GM12878 (cell line): ENCODE data around the gene DCC. TPM values are rescaled to one million over a fixed set of nuclear protein-coding genes. Genes with fewer than 3 reads are reported as not detected.

Source experiments
- ATAC-seq: fragments of 200-7000 bp; cut with Tn5 transposase; 3 replicates; pipeline ENCODE4 v1.9.1; 2020; ENCODE audit warnings: mild to moderate bottlenecking, moderate library complexity
- BruUV-seq: library from RNA; stranded (reverse); fragments of 400-500 nt; replicated peaks from 2 replicates; lab custom pipeline; 2021; lab: Mats Ljungman, UMichigan
- CTCF ChIA-PET: fragments of 300-600 bp; sonication (Branson Sonifier 250); formaldehyde crosslinking; extraction: SDS; loops from one replicate; lab custom pipeline; 2021; ENCODE audit warnings: inconsistent platforms; lab: Yijun Ruan, JAX
- POLR2A ChIA-PET: fragments of 350-600 bp; formaldehyde crosslinking; extraction: SDS; loops from one replicate; lab custom pipeline; 2021; ENCODE audit warnings: inconsistent platforms; lab: Charles Lee
- RAD21 ChIA-PET: fragments of 300-600 bp; sonication (Branson Sonifier 250); formaldehyde crosslinking; loops from one replicate; lab custom pipeline; 2023; ENCODE audit warnings: antibody characterized with exemption; ENCODE audit not compliant: unreplicated experiment; lab: Charles Lee
- SMC1A ChIA-PET: fragments of 300-600 bp; sonication (Branson Sonifier 250); formaldehyde crosslinking; loops from one replicate; lab custom pipeline; 2023; ENCODE audit not compliant: unreplicated experiment, uncharacterized antibody; lab: Charles Lee
- DNase-seq: peaks from one replicate; pipeline ENCODE4 v3.0.0-alpha.2; 2011; ENCODE audit warnings: low read depth, low spot score
- FAIRE-seq: peaks from 3 replicates; lab custom pipeline; 2011; peaks lifted over from hg19 to GRCh38; lab: Jason Lieb, UNC
- H2AFZ ChIP-seq: 2 replicates; pipeline ENCODE4 v1.6.0; 2011; ENCODE audit warnings: low read depth, low read length, control low read depth; ENCODE audit not compliant: control insufficient read depth
- H3K27ac ChIP-seq: 2 replicates; pipeline ENCODE4 v1.5.1; 2011; ENCODE audit warnings: control low read depth; ENCODE audit not compliant: control insufficient read depth, insufficient read depth
- H3K27me3 ChIP-seq, 2 experiments: replicated peaks in 1 of 2; 2 replicates each; pipeline versions ENCODE4 v1.6.0 to v1.6.1; 2011; ENCODE audit warnings: low read length in 1 of 2; ENCODE audit not compliant: control insufficient read depth in 2 of 2, insufficient read depth in 2 of 2
- H3K36me3 ChIP-seq, 2 experiments: 2 replicates each; pipeline ENCODE4 v1.5.1; 2011; ENCODE audit warnings: low read length in 1 of 2; ENCODE audit not compliant: control insufficient read depth in 2 of 2, insufficient read depth in 2 of 2
- H3K4me1 ChIP-seq: 2 replicates; pipeline ENCODE4 v1.6.1; 2011; ENCODE audit warnings: mild to moderate bottlenecking, low read length, moderate library complexity, mixed read lengths; ENCODE audit not compliant: control insufficient read depth, insufficient read depth
- H3K4me2 ChIP-seq: 2 replicates; pipeline ENCODE4 v1.6.0; 2011; ENCODE audit warnings: control low read depth; ENCODE audit not compliant: control insufficient read depth, insufficient read depth
- H3K4me3 ChIP-seq: fragments of 200-600 bp; sonication (generic); 2 replicates; pipeline ENCODE4 v1.5.1; 2016
- H3K79me2 ChIP-seq: 2 replicates; pipeline ENCODE4 v1.6.0; 2011; ENCODE audit warnings: low read length; ENCODE audit not compliant: control insufficient read depth, insufficient read depth
- H3K9ac ChIP-seq: 2 replicates; pipeline ENCODE4 v1.8.0; 2011; ENCODE audit warnings: low read length, control low read depth, mixed read lengths; ENCODE audit not compliant: control insufficient read depth, insufficient read depth
- H3K9me3 ChIP-seq: replicated peaks from 3 replicates; pipeline ENCODE4 v1.5.1; 2011; ENCODE audit warnings: mild to moderate bottlenecking, low read length; ENCODE audit not compliant: control insufficient read depth, insufficient read depth
- H4K20me1 ChIP-seq: 2 replicates; pipeline ENCODE4 v1.6.0; 2011; ENCODE audit not compliant: control insufficient read depth, insufficient read depth
- MYB ChIP-seq: fragments of 150-350 bp; IDR thresholded peaks from 2 replicates; pipeline ENCODE4 v1.6.1; 2014; ENCODE audit warnings: mild to moderate bottlenecking, low read depth, low read length, borderline replicate concordance
- NR2F1 ChIP-seq: fragments of 450-650 bp; conservative IDR thresholded peaks from 2 replicates; pipeline ENCODE4 v1.6.1; 2017; ENCODE audit warnings: mild to moderate bottlenecking
- PAX8 ChIP-seq: fragments of 450-650 bp; IDR thresholded peaks from 2 replicates; pipeline ENCODE4 v1.6.1; 2017; ENCODE audit warnings: mild to moderate bottlenecking, moderate library complexity
- RAD21 ChIP-seq: IDR thresholded peaks from 2 replicates; pipeline ENCODE4 v1.6.1; 2011; ENCODE audit warnings: mild to moderate bottlenecking, low read depth, low read length, moderate library complexity; ENCODE audit not compliant: insufficient read depth
- SIX5 ChIP-seq: IDR thresholded peaks from 2 replicates; pipeline ENCODE4 v1.6.1; 2011; ENCODE audit warnings: mild to moderate bottlenecking, low read depth, low read length, moderate library complexity; ENCODE audit not compliant: severe bottlenecking
- SMAD5 ChIP-seq: IDR thresholded peaks from 2 replicates; pipeline ENCODE4 v1.6.1; 2016; ENCODE audit warnings: antibody characterized with exemption, low read depth
- SMC3 ChIP-seq: IDR thresholded peaks from 2 replicates; pipeline ENCODE4 v1.6.1; 2011; ENCODE audit warnings: low read length, improper control_type of control experiment, borderline replicate concordance
- TCF7 ChIP-seq: IDR thresholded peaks from 2 replicates; pipeline ENCODE4 v1.6.1; 2014; ENCODE audit warnings: antibody characterized with exemption, borderline replicate concordance
- WGBS: methylation state at CpG from one replicate; pipeline ENCODE4 v1.1.6; 2016; ENCODE audit warnings: low lambda C conversion rate; ENCODE audit not compliant: insufficient replicate concordance, insufficient coverage; ENCODE audit errors: missing lambda C conversion rate; 5-methylcytosine and 5-hydroxymethylcytosine counted together
- in situ Hi-C: fragments of 300-500 bp; cut with MboI; formaldehyde crosslinking; loops from 9 replicates; pipeline ENCODE4 v1.14.3; 2018; ENCODE audit warnings: mixed read lengths
- intact Hi-C: fragments of 100-400 bp; cut with micrococcal nuclease; formaldehyde crosslinking; loops from one replicate; pipeline ENCODE4 v1.14.2; 2022; ENCODE audit not compliant: unreplicated experiment
- polyA plus RNA-seq, 11 experiments: library from polyadenylated mRNA; depleted of rRNA in 4 of 11; unstranded in 6 of 11; stranded (reverse) in 5 of 11; fragments of >200 nt; fragmentation: Nextera tagmentation in 4 of 11; fragmentation: Illumina TruSeq in 1 of 11; extraction: Ambion mirVana in 4 of 11; extraction: Trizol in 1 of 11; gene quantifications; 1 replicate in 1 of 11; 2 replicates in 10 of 11; pipeline versions ENCODE4 v1.2.1 to v1.2.3, GENCODE V29; 2011 to 2016; ENCODE audit warnings: inconsistent platforms in 2 of 11, missing spikeins in 2 of 11, low read depth in 1 of 11
- total RNA-seq, 4 experiments: library from RNA; depleted of rRNA in 3 of 4; stranded (reverse); fragments of >200 nt in 3 of 4; fragmentation: Illumina TruSeq in 1 of 4; extraction: Trizol in 1 of 4; gene quantifications; 2 replicates each; pipeline versions ENCODE4 v1.2.1 to v1.2.3, GENCODE V29; 2013 to 2021
- TF ChIP-seq, protein P1 (sequence below): IDR thresholded peaks from 2 replicates; pipeline ENCODE4 v1.6.1; 2011; ENCODE audit warnings: mild to moderate bottlenecking, low read depth, low read length, moderate library complexity; ENCODE audit not compliant: insufficient replicate concordance
- TF ChIP-seq, protein P2 (sequence below): fragments of 450-650 bp; IDR thresholded peaks from 2 replicates; pipeline ENCODE4 v1.6.1; 2016; ENCODE audit warnings: mild to moderate bottlenecking, moderate library complexity, borderline replicate concordance
- TF ChIP-seq, protein P3 (sequence below): IDR thresholded peaks from 2 replicates; pipeline ENCODE4 v1.6.1; 2012; ENCODE audit warnings: low read depth, low read length, improper control_type of control experiment

DCC gene
- total and polyA plus RNA-seq, 10 of the 15 experiments (the other 5 are each of a cell fraction or from before 2014, with no cell fraction given) = 0.01 TPM; not detected in 9

DNA sequence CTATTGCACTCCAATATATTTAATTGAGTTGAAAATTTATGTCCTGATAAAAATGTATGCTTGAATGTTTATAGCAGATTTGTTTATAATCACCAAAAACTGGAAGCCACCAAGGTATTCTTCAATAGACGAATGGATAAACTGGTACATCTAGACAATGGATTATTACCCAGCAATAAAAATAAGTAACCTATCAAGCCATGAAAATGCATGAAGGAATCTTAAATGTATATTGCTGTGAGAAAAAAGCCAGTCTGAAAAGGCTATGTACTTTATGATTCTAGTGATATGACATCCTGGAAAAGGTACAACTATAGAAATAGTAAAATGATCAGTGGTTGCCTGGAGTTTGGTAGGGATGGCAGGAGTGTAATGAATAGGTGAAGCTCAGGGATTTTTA is 580.7 kb downstream of the DCC start (continued):
- no peak for TF ChIP-seq MYB
- TF ChIP-seq SMC3 = no peak
- no peak for TF ChIP-seq RAD21

DNA sequence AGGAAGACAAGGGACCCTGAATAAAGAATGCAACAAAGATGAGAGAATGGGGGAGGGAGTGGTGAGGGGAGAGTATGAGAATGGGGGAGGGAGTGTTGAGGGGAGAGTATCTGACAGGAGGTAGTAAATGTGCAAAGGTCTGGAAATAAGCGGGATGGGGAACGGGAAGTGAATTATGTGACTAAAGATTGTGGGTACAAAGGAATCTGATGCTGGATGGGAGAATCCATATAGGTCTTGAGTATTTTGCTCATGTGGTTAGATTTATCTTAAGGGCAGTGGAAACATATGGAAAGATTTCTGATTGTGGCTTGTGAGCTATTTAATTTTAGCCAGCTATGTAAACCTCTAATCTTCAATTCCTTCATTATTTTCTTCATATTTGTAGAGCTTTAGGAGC is 593.4 kb downstream of the DCC start:
- no peaks in the 10 kb centered on the region for H4K20me1 ChIP-seq
- CTCF ChIA-PET = no interaction called here
- in situ Hi-C loops = no loop called here
- DNase-seq (no peak), ATAC-seq (no peak), FAIRE-seq (no peak)
- H3K4me3 ChIP-seq = no peak overlapping the region
- H3K9ac ChIP-seq = no peak overlapping the region
- intact Hi-C loops = no loop called here
- H3K4me2 ChIP-seq = no peak overlapping the region
- WGBS = 93% methylated on average over 2 of the region's 2 CpGs
- H3K27ac ChIP-seq = no peak overlapping the region
- no peaks in the 10 kb centered on the region for H3K9me3 ChIP-seq
- H3K4me1 ChIP-seq = no peaks in the 10 kb centered on the region
- TF ChIP-seq SIX5 = no peak
- BruUV-seq = no TSS peak
- no peak overlapping the region for H2AFZ ChIP-seq
- POLR2A ChIA-PET = interaction anchor here (0.7 kb wide), 1 partner anchor 17 kb away, joined by 3 read pairs; no protein-coding TSS in a partner anchor
- SMC1A ChIA-PET = no interaction called here
- no peaks in the 10 kb centered on the region for H3K36me3 ChIP-seq
- RAD21 ChIA-PET = no interaction called here
- H3K27me3 ChIP-seq = no peaks in the 10 kb centered on the region
- no peaks in the 10 kb centered on the region for H3K79me2 ChIP-seq

DNA sequence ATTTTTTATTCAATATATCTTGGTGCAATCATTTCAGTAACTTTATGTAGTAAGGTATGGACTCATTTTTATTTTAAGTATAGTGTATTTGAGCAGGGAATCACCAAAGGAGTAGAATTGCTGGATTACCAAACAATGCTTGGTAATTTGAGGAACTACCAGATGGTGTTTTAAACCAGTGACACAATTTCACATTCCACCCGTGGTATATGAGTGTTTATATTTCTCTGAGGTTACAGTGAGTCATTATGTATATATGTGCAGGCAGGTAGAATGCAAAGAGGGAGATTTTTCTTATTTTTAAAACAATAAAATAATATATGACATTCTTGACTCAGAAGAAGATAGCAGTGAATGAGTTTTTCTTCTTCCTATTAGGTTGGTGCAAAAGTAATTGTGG is 596.9 kb downstream of the DCC start:
- ATAC-seq (no peak), FAIRE-seq (no peak), DNase-seq (no peak)
- ChIA-PET POLR2A (no interaction called here), SMC1A (no interaction called here), CTCF (no interaction called here), RAD21 (no interaction called here)
- Histone ChIP-seq H3K27ac (no peak overlapping the region), H2AFZ (no peak overlapping the region), H3K9ac (no peak overlapping the region), H3K79me2 (no peaks in the 10 kb centered on the region), H3K36me3 (no peaks in the 10 kb centered on the region), H3K4me3 (no peak overlapping the region), H3K4me2 (no peak overlapping the region), H3K9me3 (no peaks in the 10 kb centered on the region), H4K20me1 (no peaks in the 10 kb centered on the region), H3K27me3 (no peaks in the 10 kb centered on the region), H3K4me1 (no peaks in the 10 kb centered on the region)
- BruUV-seq = no TSS peak
- intact Hi-C loops = no loop called here
- WGBS = 0% methylated on average over 1 of the region's 1 CpG
- in situ Hi-C loops = no loop called here
- TF ChIP-seq, protein P1, sequence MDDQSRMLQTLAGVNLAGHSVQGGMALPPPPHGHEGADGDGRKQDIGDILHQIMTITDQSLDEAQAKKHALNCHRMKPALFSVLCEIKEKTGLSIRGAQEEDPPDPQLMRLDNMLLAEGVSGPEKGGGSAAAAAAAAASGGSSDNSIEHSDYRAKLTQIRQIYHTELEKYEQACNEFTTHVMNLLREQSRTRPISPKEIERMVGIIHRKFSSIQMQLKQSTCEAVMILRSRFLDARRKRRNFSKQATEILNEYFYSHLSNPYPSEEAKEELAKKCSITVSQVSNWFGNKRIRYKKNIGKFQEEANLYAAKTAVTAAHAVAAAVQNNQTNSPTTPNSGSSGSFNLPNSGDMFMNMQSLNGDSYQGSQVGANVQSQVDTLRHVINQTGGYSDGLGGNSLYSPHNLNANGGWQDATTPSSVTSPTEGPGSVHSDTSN = no peak
- TF ChIP-seq, protein P2, sequence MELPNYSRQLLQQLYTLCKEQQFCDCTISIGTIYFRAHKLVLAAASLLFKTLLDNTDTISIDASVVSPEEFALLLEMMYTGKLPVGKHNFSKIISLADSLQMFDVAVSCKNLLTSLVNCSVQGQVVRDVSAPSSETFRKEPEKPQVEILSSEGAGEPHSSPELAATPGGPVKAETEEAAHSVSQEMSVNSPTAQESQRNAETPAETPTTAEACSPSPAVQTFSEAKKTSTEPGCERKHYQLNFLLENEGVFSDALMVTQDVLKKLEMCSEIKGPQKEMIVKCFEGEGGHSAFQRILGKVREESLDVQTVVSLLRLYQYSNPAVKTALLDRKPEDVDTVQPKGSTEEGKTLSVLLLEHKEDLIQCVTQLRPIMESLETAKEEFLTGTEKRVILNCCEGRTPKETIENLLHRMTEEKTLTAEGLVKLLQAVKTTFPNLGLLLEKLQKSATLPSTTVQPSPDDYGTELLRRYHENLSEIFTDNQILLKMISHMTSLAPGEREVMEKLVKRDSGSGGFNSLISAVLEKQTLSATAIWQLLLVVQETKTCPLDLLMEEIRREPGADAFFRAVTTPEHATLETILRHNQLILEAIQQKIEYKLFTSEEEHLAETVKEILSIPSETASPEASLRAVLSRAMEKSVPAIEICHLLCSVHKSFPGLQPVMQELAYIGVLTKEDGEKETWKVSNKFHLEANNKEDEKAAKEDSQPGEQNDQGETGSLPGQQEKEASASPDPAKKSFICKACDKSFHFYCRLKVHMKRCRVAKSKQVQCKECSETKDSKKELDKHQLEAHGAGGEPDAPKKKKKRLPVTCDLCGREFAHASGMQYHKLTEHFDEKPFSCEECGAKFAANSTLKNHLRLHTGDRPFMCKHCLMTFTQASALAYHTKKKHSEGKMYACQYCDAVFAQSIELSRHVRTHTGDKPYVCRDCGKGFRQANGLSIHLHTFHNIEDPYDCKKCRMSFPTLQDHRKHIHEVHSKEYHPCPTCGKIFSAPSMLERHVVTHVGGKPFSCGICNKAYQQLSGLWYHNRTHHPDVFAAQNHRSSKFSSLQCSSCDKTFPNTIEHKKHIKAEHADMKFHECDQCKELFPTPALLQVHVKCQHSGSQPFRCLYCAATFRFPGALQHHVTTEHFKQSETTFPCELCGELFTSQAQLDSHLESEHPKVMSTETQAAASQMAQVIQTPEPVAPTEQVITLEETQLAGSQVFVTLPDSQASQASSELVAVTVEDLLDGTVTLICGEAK = no peak
- TF ChIP-seq SMAD5 = no peak
- no peak for TF ChIP-seq NR2F1
- no peak for TF ChIP-seq PAX8
- TF ChIP-seq, protein P3, sequence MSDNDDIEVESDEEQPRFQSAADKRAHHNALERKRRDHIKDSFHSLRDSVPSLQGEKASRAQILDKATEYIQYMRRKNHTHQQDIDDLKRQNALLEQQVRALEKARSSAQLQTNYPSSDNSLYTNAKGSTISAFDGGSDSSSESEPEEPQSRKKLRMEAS = no peak
- no peak for TF ChIP-seq TCF7
